Liver (tissue), 9 donors: ENCODE measurements around the gene NFATC1. TPM values are rescaled to one million over a fixed set of nuclear protein-coding genes. Genes with fewer than 3 reads are reported as not detected.

Experiments used
- DNase-seq: peaks from one replicate; pipeline ENCODE4 v3.0.0-alpha.2; 2017; ENCODE audit warnings: low spot score
- H3K27ac ChIP-seq, 2 donors: one replicate each; pipeline ENCODE4 v1.7.0; 2013; ENCODE audit warnings: inconsistent platforms in 2 of 2, low read length in 2 of 2, control low read depth in 1 of 2, low read depth in 1 of 2, mild to moderate bottlenecking in 1 of 2
- H3K27me3 ChIP-seq, 4 donors: one replicate each; pipeline versions ENCODE4 v1.6.1 to v1.7.0; 2013; ENCODE audit warnings: low read length in 3 of 4, inconsistent platforms in 1 of 4, mild to moderate bottlenecking in 1 of 4, moderate library complexity in 1 of 4; ENCODE audit not compliant: control insufficient read depth in 4 of 4, insufficient read depth in 4 of 4
- H3K36me3 ChIP-seq, 4 donors: one replicate each; pipeline versions ENCODE4 v1.6.1 to v1.7.0; 2013; ENCODE audit warnings: low read length in 3 of 4, mild to moderate bottlenecking in 3 of 4, low read depth in 1 of 4, moderate library complexity in 1 of 4; ENCODE audit not compliant: control insufficient read depth in 4 of 4, insufficient read depth in 3 of 4
- H3K4me1 ChIP-seq, 4 donors: one replicate each; pipeline versions ENCODE4 v1.6.1 to v1.7.0; 2013; ENCODE audit warnings: low read length in 3 of 4, mild to moderate bottlenecking in 3 of 4, moderate library complexity in 1 of 4; ENCODE audit not compliant: control insufficient read depth in 4 of 4, insufficient read depth in 4 of 4
- H3K4me3 ChIP-seq, 3 donors: one replicate each; pipeline versions ENCODE4 v1.6.1 to v1.7.0; 2013; ENCODE audit warnings: low read length in 3 of 3, control low read depth in 1 of 3, low read depth in 1 of 3, mild to moderate bottlenecking in 1 of 3
- H3K9ac ChIP-seq, 2 donors: one replicate each; pipeline ENCODE4 v1.7.0; 2013; ENCODE audit warnings: low read length in 2 of 2, mild to moderate bottlenecking in 2 of 2, moderate library complexity in 2 of 2, control low read depth in 1 of 2, low read depth in 1 of 2
- H3K9me3 ChIP-seq, 4 donors: one replicate each; pipeline versions ENCODE4 v1.6.1 to v1.7.0; 2013; ENCODE audit warnings: low read length in 3 of 4; ENCODE audit not compliant: control insufficient read depth in 4 of 4
- ATF3 ChIP-seq: IDR thresholded peaks from 2 replicates; pipeline ENCODE4 v1.6.1; 2016; ENCODE audit warnings: antibody characterized with exemption
- CTCF ChIP-seq: fragments of 150-350 bp; IDR thresholded peaks from 2 replicates; pipeline ENCODE4 v1.5.1; 2017; ENCODE audit warnings: improper control_type of control experiment, low read depth, low read length; ENCODE audit not compliant: missing input control
- EGR1 ChIP-seq, 2 donors: IDR thresholded peaks; 2 replicates each; pipeline ENCODE4 v1.6.1; 2016 to 2018; ENCODE audit warnings: antibody characterized with exemption in 2 of 2, low read depth in 2 of 2
- FOXA1 ChIP-seq: IDR thresholded peaks from 2 replicates; pipeline ENCODE4 v1.6.1; 2016; ENCODE audit warnings: antibody characterized with exemption
- FOXA2 ChIP-seq: IDR thresholded peaks from 2 replicates; pipeline ENCODE4 v1.6.1; 2016; ENCODE audit warnings: antibody characterized with exemption
- GABPA ChIP-seq, 2 donors: IDR thresholded peaks in 1 of 2; conservative IDR thresholded peaks in 1 of 2; 2 replicates each; pipeline ENCODE4 v1.6.1; 2016; ENCODE audit warnings: antibody characterized with exemption in 2 of 2, mild to moderate bottlenecking in 1 of 2, moderate library complexity in 1 of 2
- HNF4A ChIP-seq, 2 donors: conservative IDR thresholded peaks; 2 replicates each; pipeline ENCODE4 v1.6.1; 2016; ENCODE audit warnings: antibody characterized with exemption in 2 of 2, mild to moderate bottlenecking in 2 of 2
- HNF4G ChIP-seq: IDR thresholded peaks from 2 replicates; pipeline ENCODE4 v1.6.1; 2016; ENCODE audit warnings: antibody characterized with exemption
- JUND ChIP-seq, 2 donors: IDR thresholded peaks; 2 replicates each; pipeline ENCODE4 v1.6.1; 2016; ENCODE audit warnings: antibody characterized with exemption in 2 of 2
- NR2F2 ChIP-seq: IDR thresholded peaks from 2 replicates; pipeline ENCODE4 v1.6.1; 2016; ENCODE audit warnings: antibody characterized with exemption
- RAD21 ChIP-seq, 2 donors: IDR thresholded peaks; 2 replicates each; pipeline ENCODE4 v1.6.1; 2016; ENCODE audit warnings: antibody characterized with exemption in 2 of 2, mild to moderate bottlenecking in 2 of 2
- REST ChIP-seq: IDR thresholded peaks from 2 replicates; pipeline ENCODE4 v1.6.1; 2016; ENCODE audit warnings: antibody characterized with exemption, mild to moderate bottlenecking
- TAF1 ChIP-seq: conservative IDR thresholded peaks from 2 replicates; pipeline ENCODE4 v1.6.1; 2016; ENCODE audit warnings: antibody characterized with exemption, mild to moderate bottlenecking
- YY1 ChIP-seq: IDR thresholded peaks from 2 replicates; pipeline ENCODE4 v1.6.1; 2016; ENCODE audit warnings: antibody characterized with exemption, mild to moderate bottlenecking
- ZBTB33 ChIP-seq: IDR thresholded peaks from 2 replicates; pipeline ENCODE4 v1.6.1; 2016; ENCODE audit warnings: antibody characterized with exemption
- WGBS: extraction: QIAGEN DNeasy Blood & Tissue Kit; methylation state at CpG from one replicate; pipeline ENCODE4 v1.1.7; 2013; 5-methylcytosine and 5-hydroxymethylcytosine counted together
- polyA plus RNA-seq, 2 donors: library from polyadenylated mRNA; stranded (reverse) in 1 of 2; unstranded in 1 of 2; fragments of 200-250 nt in 1 of 2; fragments of >200 nt in 1 of 2; fragmentation: Nextera tagmentation in 1 of 2; extraction: Ambion mirVana in 1 of 2; gene quantifications; one replicate each; pipeline versions ENCODE4 v1.2.1 to v1.2.3, GENCODE V29; 2013 to 2015
- total RNA-seq, 2 donors: library from RNA; depleted of rRNA; stranded (reverse); fragments of >200 nt; gene quantifications; one replicate each; pipeline ENCODE4 v1.2.3, GENCODE V29; 2014
- donor health status: healthy.
- donor health status: healthy.
- donor health status: healthy.
- donor health status: healthy.
- donor health status: healthy.

The NFATC1 gene
- total and polyA plus RNA-seq, 4 donors: 0.57 to 2.2 (median 1.3) TPM

GRCh38 chr18:79387615-79388014, 8.1 kb upstream of the NFATC1 start:
- no peak for DNase-seq
- 61% methylated on average over 11 of the region's 11 CpGs for WGBS
- H3K36me3 ChIP-seq: no peaks in the 10 kb centered on the region
- peaks cover 0 to 22% (median 2%) of the 10 kb centered on the region in 4 donors for H3K27me3 ChIP-seq
- H3K4me1 ChIP-seq: no peaks in the 10 kb centered on the region
- no peaks in the 10 kb centered on the region for H3K9me3 ChIP-seq
- H3K9ac ChIP-seq: no peak overlapping the region
- H3K4me3 ChIP-seq: no peak overlapping the region
- no peak for TF ChIP-seq EGR1 (IDR thresholded peaks at IDR 0.05; ENCODE audit: low read depth in 2 of 2)
- TF ChIP-seq ZBTB33: no peak
- no peak for TF ChIP-seq FOXA1
- TF ChIP-seq YY1: no peak
- no peak for TF ChIP-seq FOXA2
- TF ChIP-seq GABPA (IDR thresholded peaks at IDR 0.05 in 1 of 2, conservative IDR thresholded peaks at IDR 0.05 in 1 of 2): no peak
- TF ChIP-seq TAF1: no peak
- H3K27ac ChIP-seq: no peak overlapping the region

- TF ChIP-seq FOXA1: no peak
- no peak for TF ChIP-seq RAD21 (IDR thresholded peaks at IDR 0.05)
- TF ChIP-seq ZBTB33: no peak
- Histone ChIP-seq H3K4me3 (no peak overlapping the region), H3K9ac (no peak overlapping the region), H3K4me1 (peaks cover under 1 to 2% (median 2%) of the 10 kb centered on the region in 4 donors), H3K36me3 (no peaks in the 10 kb centered on the region), H3K27ac (no peak overlapping the region), H3K9me3 (no peaks in the 10 kb centered on the region), H3K27me3 (peaks cover 0 to 24% (median 3%) of the 10 kb centered on the region in 4 donors)
- no peak for DNase-seq
- 50% methylated on average over 7 of the region's 7 CpGs for WGBS
These were observed 7.7 kb upstream of the NFATC1 start for GRCh38 chr18:79388043-79388442.

- TF ChIP-seq YY1 (no peak), TAF1 (no peak), JUND (IDR thresholded peaks at IDR 0.05) (no peak), ZBTB33 (no peak), FOXA1 (no peak), RAD21 (IDR thresholded peaks at IDR 0.05) (no peak), NR2F2 (no peak), CTCF (no peak), HNF4G (no peak), HNF4A (conservative IDR thresholded peaks at IDR 0.05) (no peak), REST (no peak), ATF3 (no peak)
- WGBS: 47% methylated on average over 4 of the region's 4 CpGs
- Histone ChIP-seq H3K27ac (no peak overlapping the region), H3K4me3 (no peak overlapping the region), H3K4me1 (peaks cover 10 to 15% (median 12%) of the 10 kb centered on the region in 4 donors), H3K9me3 (no peaks in the 10 kb centered on the region), H3K27me3 (peaks cover 0 to 24% (median 5%) of the 10 kb centered on the region in 4 donors), H3K36me3 (no peaks in the 10 kb centered on the region), H3K9ac (no peak overlapping the region)
- DNase-seq: no peak
These were observed 6.0 kb upstream of the NFATC1 start for GRCh38 chr18:79389689-79390088.
